Ovary (tissue), 9 donors: ENCODE data around the gene KRTAP13-1. TPM values are rescaled to one million over a fixed set of nuclear protein-coding genes. Genes with fewer than 3 reads are reported as not detected.

Experiments used
- DNase-seq, 5 donors: peaks; one replicate each; pipeline ENCODE4 v3.0.0-alpha.2; 2019 to 2020
- H3K27ac ChIP-seq, 2 donors: fragments of 200-600 bp; one replicate each; pipeline versions ENCODE4 v1.5.1 to v1.8.0; 2019 to 2022
- H3K27me3 ChIP-seq: fragments of 200-600 bp; one replicate; pipeline ENCODE4 v1.8.0; 2022
- H3K36me3 ChIP-seq: fragments of 200-600 bp; sonication (generic); one replicate; pipeline ENCODE4 v1.5.1; 2019
- H3K4me1 ChIP-seq: one replicate; pipeline ENCODE4 v1.8.1; 2013; ENCODE audit warnings: mild to moderate bottlenecking, moderate library complexity; ENCODE audit not compliant: insufficient read depth
- H3K4me3 ChIP-seq: fragments of 200-600 bp; sonication (generic); one replicate; pipeline ENCODE4 v1.5.1; 2017
- H3K9me3 ChIP-seq, 2 donors: fragments of 200-600 bp in 1 of 2; sonication (generic) in 1 of 2; one replicate each; pipeline versions ENCODE4 v1.5.1 to v1.8.1; 2013 to 2019; ENCODE audit warnings: mild to moderate bottlenecking in 1 of 2, moderate library complexity in 1 of 2
- CTCF ChIP-seq, 3 donors: fragments of 450-650 bp in 2 of 3; fragments of 200-600 bp in 1 of 3; IDR thresholded peaks; one replicate each; pipeline versions ENCODE4 v1.5.1 to v1.8.0; 2016 to 2022; ENCODE audit warnings: antibody characterized with exemption in 3 of 3, mild to moderate bottlenecking in 1 of 3
- EP300 ChIP-seq: sonication (generic); formaldehyde crosslinking; IDR thresholded peaks from one replicate; pipeline ENCODE4 v1.6.1; 2017; ENCODE audit warnings: antibody characterized with exemption
- POLR2A ChIP-seq: fragments of 450-650 bp; IDR thresholded peaks from one replicate; pipeline ENCODE4 v1.6.1; 2017; ENCODE audit warnings: antibody characterized with exemption, mild to moderate bottlenecking, moderate library complexity
- WGBS, 3 donors: extraction: QIAGEN DNeasy Blood & Tissue Kit in 1 of 3; methylation state at CpG; one replicate each; pipeline versions ENCODE4 v1.1.5 to v1.1.7; 2013 to 2017; 5-methylcytosine and 5-hydroxymethylcytosine counted together
- intact Hi-C, 4 donors: fragments of 100-400 bp; cut with DNase I; formaldehyde crosslinking; loops; one replicate each; pipeline versions ENCODE4 v1.11.0 to v1.15.1; 2022 to 2023
- polyA plus RNA-seq, 2 donors: library from polyadenylated mRNA; stranded (reverse); fragments of 200-250 nt in 1 of 2; fragments of 350-450 nt in 1 of 2; fragmentation: Illumina TruSeq in 1 of 2; extraction: RNeasy Lipid Tissue Mini Kit (QIAGEN cat#74804) in 1 of 2; gene quantifications; one replicate each; pipeline ENCODE4 v1.2.3, GENCODE V29; 2013 to 2014
- total RNA-seq, 7 donors: library from RNA; depleted of rRNA in 2 of 7; stranded (reverse); fragments of >200 nt in 2 of 7; fragmentation: NEBNext Ultra II Directional in 3 of 7; extraction: Animal tissue kit (Norgen Biotek cat#: 25700) in 3 of 7; gene quantifications; one replicate each; pipeline versions ENCODE4 v1.1.0 to v1.2.4, GENCODE V29; 2016 to 2023
- donor health status: DM: no; HTN: no; CAD: no; lungs with moderate emphysema.
- donor health status: DM: no; HTN: no; CAD: no.
- donor health status: Bipolar disorder and iron deficiency.
- donor health status: DM: yes; HTN: yes; CAD: no.
- donor health status: DM: no; HTN: no; CAD: no.
- donor health status: DM: yes; HTN: yes; CAD: no.

KRTAP13-1 gene
- total and polyA plus RNA-seq, 9 donors = not detected

GRCh38 chr21:30426731-30427130 is 30.9 kb downstream of the KRTAP13-1 start:
- WGBS, 3 donors = 45 to 53% (median 52%) methylated on average over 3 of the region's 3 CpGs

GRCh38 chr21:30430170-30430655 is 34.4 kb downstream of the KRTAP13-1 start, which contains the start of gene KRTAP13-4:
Gene KRTAP13-4 (plus strand): TSS chr21:30430220. CDS start chr21:30430276, 56 bp downstream.
- Histone ChIP-seq H3K36me3 (no peaks in the 10 kb centered on the region), H3K4me1 (no peaks in the 10 kb centered on the region), H3K4me3 (no peak within 1 kb of the TSS), H3K9me3 (no peaks in the 10 kb centered on the region), H3K27ac (no peak within 1 kb of the TSS), H3K27me3 (no peaks in the 10 kb centered on the region)
- no peak for DNase-seq
- TF ChIP-seq EP300 (no peak), POLR2A (no peak), CTCF (IDR thresholded peaks at IDR 0.05) (no peak)
- WGBS, 3 donors = 80 to 89% (median 80%) methylated on average over 9 of the region's 9 CpGs
- intact Hi-C loops = no loop called here

More at GRCh38 chr21:30426731-30427130, 30.9 kb downstream of the KRTAP13-1 start:
- H3K27ac ChIP-seq = no peak overlapping the region
- H3K4me1 ChIP-seq = no peaks in the 10 kb centered on the region
- H3K27me3 ChIP-seq = no peaks in the 10 kb centered on the region
- intact Hi-C loops = no loop called here
- H3K36me3 ChIP-seq = no peaks in the 10 kb centered on the region
- DNase-seq = no peak
- no peak overlapping the region for H3K4me3 ChIP-seq
- TF ChIP-seq EP300 (no peak), CTCF (IDR thresholded peaks at IDR 0.05) (no peak), POLR2A (no peak)
- no peaks in the 10 kb centered on the region for H3K9me3 ChIP-seq

GRCh38 chr21:30434033-30434631 is 38.3 kb downstream of the KRTAP13-1 start:
- WGBS, 3 donors = 23 to 30% (median 29%) methylated on average over 10 of the region's 10 CpGs
- H3K27me3 ChIP-seq = no peaks in the 10 kb centered on the region
- H3K27ac ChIP-seq = no peak overlapping the region
- no peak for DNase-seq
- TF ChIP-seq POLR2A (no peak), EP300 (no peak), CTCF (IDR thresholded peaks at IDR 0.05) (no peak)
- H3K36me3 ChIP-seq = no peaks in the 10 kb centered on the region
- no peaks in the 10 kb centered on the region for H3K4me1 ChIP-seq
- intact Hi-C loops = no loop called here
- H3K9me3 ChIP-seq = no peaks in the 10 kb centered on the region
- H3K4me3 ChIP-seq = no peak overlapping the region

GRCh38 chr21:30437010-30437565 is 41.3 kb downstream of the KRTAP13-1 start:
- Histone ChIP-seq H3K36me3 (no peaks in the 10 kb centered on the region), H3K27me3 (no peaks in the 10 kb centered on the region), H3K9me3 (no peaks in the 10 kb centered on the region), H3K4me1 (no peaks in the 10 kb centered on the region), H3K27ac (no peak overlapping the region), H3K4me3 (no peak overlapping the region)
- TF ChIP-seq POLR2A (no peak), EP300 (no peak), CTCF (IDR thresholded peaks at IDR 0.05) (no peak)
- WGBS, 3 donors = 19 to 39% (median 24%) methylated on average over 3 of the region's 3 CpGs
- no peak for DNase-seq
- intact Hi-C loops = no loop called here
